Ishikawa (cell line): ENCODE data around the gene GAS1.

Experiments used
- CEBPB ChIP-seq: IDR thresholded peaks from 2 replicates; pipeline ENCODE4 v1.6.1; 2012
- CREB1 ChIP-seq: IDR thresholded peaks from 2 replicates; pipeline ENCODE4 v1.6.1; 2012; ENCODE audit warnings: low read depth
- EGR1 ChIP-seq: IDR thresholded peaks from 2 replicates; pipeline ENCODE4 v1.6.1; 2012
- EP300 ChIP-seq: IDR thresholded peaks from 2 replicates; pipeline ENCODE4 v1.6.1; 2012; ENCODE audit warnings: borderline replicate concordance
- NFIC ChIP-seq: IDR thresholded peaks from 2 replicates; pipeline ENCODE4 v1.6.1; 2012
- RAD21 ChIP-seq: IDR thresholded peaks from 2 replicates; pipeline ENCODE4 v1.6.1; 2012; ENCODE audit warnings: low read depth
- TAF1 ChIP-seq: IDR thresholded peaks from 2 replicates; pipeline ENCODE4 v1.6.1; 2012; ENCODE audit warnings: low read depth, mild to moderate bottlenecking
- TCF12 ChIP-seq: IDR thresholded peaks from 2 replicates; pipeline ENCODE4 v1.6.1; 2012; ENCODE audit warnings: low read depth
- TEAD4 ChIP-seq: IDR thresholded peaks from 2 replicates; pipeline ENCODE4 v1.6.1; 2012
- YY1 ChIP-seq: IDR thresholded peaks from 2 replicates; pipeline ENCODE4 v1.6.1; 2012; ENCODE audit warnings: low read depth
- TF ChIP-seq, protein P1 (sequence below): IDR thresholded peaks from 2 replicates; pipeline ENCODE4 v1.6.1; 2012

GRCh38 chr9:86978413-86978812 lies 31.1 kb upstream of the GAS1 start:
- TF ChIP-seq EP300 (no peak), CEBPB (no peak), TAF1 (no peak), YY1 (no peak), NFIC (no peak), TEAD4 (no peak), TCF12 (no peak), CREB1 (no peak), EGR1 (no peak), RAD21 (no peak)
- TF ChIP-seq, protein P1, sequence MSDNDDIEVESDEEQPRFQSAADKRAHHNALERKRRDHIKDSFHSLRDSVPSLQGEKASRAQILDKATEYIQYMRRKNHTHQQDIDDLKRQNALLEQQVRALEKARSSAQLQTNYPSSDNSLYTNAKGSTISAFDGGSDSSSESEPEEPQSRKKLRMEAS, result no peak
